Measurements from ENCODE around the gene ECI1. TPM values are rescaled to one million over a fixed set of nuclear protein-coding genes. Genes with fewer than 3 reads are reported as not detected.

The ECI1 gene
- total RNA-seq, 1 experiment from 2014 or later = 157 TPM

- Histone ChIP-seq H3K27me3 (replicated peaks; ENCODE audit: control insufficient read depth, insufficient read depth, low read length) (no peaks in the 10 kb centered on the region), H3K9me3 (no peaks in the 10 kb centered on the region), H3K4me3 (ENCODE audit: low read depth, low read length) (no peak overlapping the region), H3K4me1 (no peaks in the 10 kb centered on the region), H3K36me3 (ENCODE audit: control insufficient read depth, insufficient read depth, low read length) (no peaks in the 10 kb centered on the region)
- H3K4me3 Mint-ChIP-seq (ENCODE audit: unreplicated experiment) = no peak overlapping the region
- no peak overlapping the region for H3K27ac Mint-ChIP-seq (ENCODE audit: unreplicated experiment)
- no peaks in the 10 kb centered on the region for H3K4me1 Mint-ChIP-seq (ENCODE audit: low read depth, unreplicated experiment)
- ChIA-PET CTCF (no interaction called here), POLR2A (no interaction called here)
- no peaks in the 10 kb centered on the region for H3K27me3 Mint-ChIP-seq (ENCODE audit: insufficient read depth, unreplicated experiment)
- intact Hi-C loops (cut with micrococcal nuclease; ENCODE audit: unreplicated experiment) = no loop called here
- no peaks in the 10 kb centered on the region for H3K9me3 Mint-ChIP-seq (ENCODE audit: unreplicated experiment)
- BruUV-seq (replicated peaks) = no TSS peak
- no peaks in the 10 kb centered on the region for H3K36me3 Mint-ChIP-seq (ENCODE audit: insufficient read depth, unreplicated experiment)
- peak; percentile 11 to 41 for DNase-seq
- TF ChIP-seq CTCF (IDR thresholded peaks at IDR 0.05; ENCODE audit: insufficient read depth in 1 of 2, low read depth in 1 of 2, low read length in 1 of 2, severe bottlenecking in 1 of 2, unreplicated experiment in 1 of 2) = no peak
Observed at GRCh38 chr16:2296661-2297505, 45.5 kb upstream of the ECI1 start.

- intact Hi-C loops (cut with micrococcal nuclease; ENCODE audit: unreplicated experiment) = no loop called here
- no peaks in the 10 kb centered on the region for H3K36me3 Mint-ChIP-seq (ENCODE audit: insufficient read depth, unreplicated experiment)
- H3K27me3 Mint-ChIP-seq (ENCODE audit: insufficient read depth, unreplicated experiment) = no peaks in the 10 kb centered on the region
- no peaks in the 10 kb centered on the region for H3K9me3 ChIP-seq
- H3K4me1 ChIP-seq = no peaks in the 10 kb centered on the region
- H3K27ac Mint-ChIP-seq (ENCODE audit: unreplicated experiment) = no peak overlapping the region
- no peaks in the 10 kb centered on the region for H3K9me3 Mint-ChIP-seq (ENCODE audit: unreplicated experiment)
- DNase-seq = peak in 1 of 2 experiments; percentile 20
- H3K4me3 ChIP-seq (ENCODE audit: low read depth, low read length) = no peak overlapping the region
- H3K27me3 ChIP-seq (replicated peaks; ENCODE audit: control insufficient read depth, insufficient read depth, low read length) = no peaks in the 10 kb centered on the region
- ChIA-PET CTCF (interaction anchor here (0.6 kb wide), 1 partner anchor 44 kb away, joined by 3 read pairs; the partner anchor contains the start of gene ECI1), POLR2A (no interaction called here)
- no peaks in the 10 kb centered on the region for H3K36me3 ChIP-seq (ENCODE audit: control insufficient read depth, insufficient read depth, low read length)
- H3K4me3 Mint-ChIP-seq (ENCODE audit: unreplicated experiment) = no peak overlapping the region
- no TSS peak for BruUV-seq (replicated peaks)
- TF ChIP-seq CTCF (IDR thresholded peaks at IDR 0.05; ENCODE audit: insufficient read depth in 1 of 2, low read depth in 1 of 2, low read length in 1 of 2, severe bottlenecking in 1 of 2, unreplicated experiment in 1 of 2) = no peak
- no peaks in the 10 kb centered on the region for H3K4me1 Mint-ChIP-seq (ENCODE audit: low read depth, unreplicated experiment)
Observed at GRCh38 chr16:2295056-2295798, 43.8 kb upstream of the ECI1 start.

GRCh38 chr16:2292221-2292620 is 40.8 kb upstream of the ECI1 start:
- CTCF ChIA-PET = no interaction called here
- Mint-ChIP-seq H3K27me3 (ENCODE audit: insufficient read depth, unreplicated experiment) (no peaks in the 10 kb centered on the region), H3K4me3 (ENCODE audit: unreplicated experiment) (no peak overlapping the region), H3K27ac (ENCODE audit: unreplicated experiment) (no peak overlapping the region), H3K9me3 (ENCODE audit: unreplicated experiment) (no peaks in the 10 kb centered on the region), H3K4me1 (ENCODE audit: low read depth, unreplicated experiment) (no peaks in the 10 kb centered on the region), H3K36me3 (ENCODE audit: insufficient read depth, unreplicated experiment) (no peaks in the 10 kb centered on the region)
- H3K9me3 ChIP-seq = no peaks in the 10 kb centered on the region
- H3K4me3 ChIP-seq (ENCODE audit: low read depth, low read length) = no peak overlapping the region
- intact Hi-C loops (cut with micrococcal nuclease; ENCODE audit: unreplicated experiment) = no loop called here
- no peaks in the 10 kb centered on the region for H3K36me3 ChIP-seq (ENCODE audit: control insufficient read depth, insufficient read depth, low read length)
- POLR2A ChIA-PET = no interaction called here
- no peak for DNase-seq
- BruUV-seq (replicated peaks) = no TSS peak
- TF ChIP-seq CTCF (IDR thresholded peaks at IDR 0.05; ENCODE audit: insufficient read depth in 1 of 2, low read depth in 1 of 2, low read length in 1 of 2, severe bottlenecking in 1 of 2, unreplicated experiment in 1 of 2) = no peak
- no peaks in the 10 kb centered on the region for H3K4me1 ChIP-seq
- H3K27me3 ChIP-seq (replicated peaks; ENCODE audit: control insufficient read depth, insufficient read depth, low read length) = no peaks in the 10 kb centered on the region
